HG02938 (cell line): ENCODE results near the gene NACAD.
"Not testable (repeated sequence)": the region's sequence is repeated elsewhere in the genome, so short reads cannot be mapped to it uniquely, and the experiment has no call there.

Experiments used
- ATAC-seq: cut with Tn5 transposase; IDR thresholded peaks from one replicate; pipeline ENCODE4 v1.9.1; 2021; ENCODE audit warnings: mild to moderate bottlenecking, moderate library complexity; ENCODE audit not compliant: unreplicated experiment

Gene NACAD

GRCh38 chr7:45118292-45118691, 29.5 kb upstream of the NACAD start:
- ATAC-seq = no peak

GRCh38 chr7:45117582-45117981, 28.8 kb upstream of the NACAD start:
- no peak for ATAC-seq

GRCh38 chr7:45116048-45116447, 27.3 kb upstream of the NACAD start:
- ATAC-seq = no peak

GRCh38 chr7:45114926-45115325, 26.2 kb upstream of the NACAD start:
- no peak for ATAC-seq

- not testable (repeated sequence) for ATAC-seq
These were observed 25.5 kb upstream of the NACAD start for GRCh38 chr7:45114257-45114656.

- no peak for ATAC-seq
These were observed 23.9 kb upstream of the NACAD start for GRCh38 chr7:45112648-45113047.

GRCh38 chr7:45111298-45112223, 22.8 kb upstream of the NACAD start, which contains the start of gene TBRG4:
TBRG4 (minus strand) TSS chr7:45111697; CDS start chr7:45109237, 2,460 bp downstream.
- peak; percentile 87 for ATAC-seq

GRCh38 chr7:45108863-45109262, 20.1 kb upstream of the NACAD start:
- ATAC-seq = no peak

- ATAC-seq = no peak
These were observed 18.6 kb upstream of the NACAD start for GRCh38 chr7:45107356-45107755.

GRCh38 chr7:45106820-45107219, 18.1 kb upstream of the NACAD start:
- no peak for ATAC-seq

- no peak for ATAC-seq
These were observed 16.9 kb upstream of the NACAD start for GRCh38 chr7:45105588-45106188.

GRCh38 chr7:45104844-45105587, 16.2 kb upstream of the NACAD start:
- no peak for ATAC-seq

GRCh38 chr7:45103958-45104843, 15.4 kb upstream of the NACAD start:
- ATAC-seq = no peak

- no peak for ATAC-seq
These were observed 14.3 kb upstream of the NACAD start for GRCh38 chr7:45102785-45103712.

- no peak for ATAC-seq
These were observed 13.0 kb upstream of the NACAD start for GRCh38 chr7:45101748-45102147.

- no peak for ATAC-seq
These were observed 12.2 kb upstream of the NACAD start for GRCh38 chr7:45100761-45101480.

GRCh38 chr7:45099891-45100760, 11.4 kb upstream of the NACAD start:
- no peak for ATAC-seq
